ENCODE data around the gene ZNRD2.

The ZNRD2 gene

DNA sequence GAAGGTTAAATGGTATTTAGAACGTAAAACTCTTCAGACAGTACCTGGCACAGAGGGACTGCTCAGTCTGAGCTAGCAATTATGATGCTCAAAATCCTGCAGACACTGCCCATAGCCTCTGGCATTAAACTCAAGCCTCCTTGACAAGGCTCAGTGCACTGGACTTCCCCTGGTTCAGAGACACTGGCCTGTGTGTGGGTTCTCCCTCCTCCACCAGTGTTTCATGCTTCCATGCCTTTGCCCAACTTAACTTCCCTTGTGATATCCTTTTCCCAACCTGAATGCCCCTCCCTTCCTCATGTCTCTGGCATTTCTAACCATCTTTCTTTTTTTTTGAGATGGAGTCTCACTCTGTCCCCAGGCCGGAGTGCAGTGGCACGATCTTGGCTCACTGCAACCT lies 21.2 kb upstream of the ZNRD2 start:
- Histone ChIP-seq H3K36me3 (ENCODE audit: control insufficient read depth, insufficient read depth, low read length) (no peaks in the 10 kb centered on the region), H3K4me3 (ENCODE audit: low read depth, low read length) (no peak overlapping the region), H3K4me1 (ENCODE audit: control insufficient read depth, insufficient read depth, low read length) (peaks cover 4% of the 10 kb centered on the region; the same call in 1 of the 2 replicates), H3K9me3 (ENCODE audit: control insufficient read depth, insufficient read depth, low read length) (no peaks in the 10 kb centered on the region), H3K9ac (ENCODE audit: low read depth, low read length) (no peak overlapping the region), H3K27me3 (ENCODE audit: control insufficient read depth, insufficient read depth, low read length) (peaks cover 55% of the 10 kb centered on the region), H3K27ac (ENCODE audit: low read depth, low read length) (no peak overlapping the region)

DNA sequence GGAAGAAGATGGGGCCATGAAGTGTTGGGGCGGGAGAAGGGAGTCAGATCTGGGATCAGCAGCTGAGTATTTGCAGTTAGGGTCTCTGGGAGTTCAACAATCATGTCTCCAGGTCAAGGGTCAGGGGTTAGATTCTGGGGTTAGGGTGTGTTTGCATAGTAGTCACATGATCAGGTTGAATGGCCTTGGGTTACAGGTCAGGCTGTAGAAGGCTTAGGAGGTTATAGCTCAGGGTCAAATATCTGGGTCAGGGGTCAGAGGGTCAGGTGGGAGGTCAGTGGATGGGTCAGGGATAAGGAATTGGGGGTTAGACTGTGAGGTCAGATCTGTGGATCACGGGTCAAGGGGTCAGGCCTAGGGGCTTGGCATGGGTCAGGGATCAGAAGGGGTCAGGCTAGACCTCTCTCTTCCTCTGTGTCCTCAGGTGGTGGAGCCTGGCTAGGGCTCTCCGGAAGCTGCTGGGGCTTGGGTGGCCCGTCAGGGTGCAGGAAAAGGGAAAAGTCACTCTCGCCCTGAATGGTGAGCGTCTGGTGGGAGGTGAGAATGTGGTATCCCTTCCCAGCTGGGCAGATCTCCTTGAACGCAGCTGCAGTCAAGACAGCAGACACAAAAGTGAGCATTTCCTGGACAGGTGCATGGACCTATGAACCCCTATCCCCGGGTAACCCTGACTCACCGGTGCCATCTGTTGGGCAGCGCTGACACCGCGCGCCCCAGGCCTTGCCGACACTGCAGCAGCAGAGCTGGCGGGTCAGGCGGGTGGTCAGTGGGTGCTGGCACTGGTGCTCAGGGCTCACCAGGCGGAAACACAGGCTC lies 18.5 kb upstream of the ZNRD2 start:
- no peak overlapping the region for H3K9ac ChIP-seq (ENCODE audit: low read depth, low read length)
- peaks cover 2% of the 10 kb centered on the region; the same call in 1 of the 2 replicates for H3K4me1 ChIP-seq (ENCODE audit: control insufficient read depth, insufficient read depth, low read length)
- no peaks in the 10 kb centered on the region for H3K36me3 ChIP-seq (ENCODE audit: control insufficient read depth, insufficient read depth, low read length)
- H3K9me3 ChIP-seq (ENCODE audit: control insufficient read depth, insufficient read depth, low read length): no peaks in the 10 kb centered on the region
- H3K4me3 ChIP-seq (ENCODE audit: low read depth, low read length): no peak overlapping the region
- H3K27ac ChIP-seq (ENCODE audit: low read depth, low read length): no peak overlapping the region
- peaks cover 43% of the 10 kb centered on the region for H3K27me3 ChIP-seq (ENCODE audit: control insufficient read depth, insufficient read depth, low read length)

DNA sequence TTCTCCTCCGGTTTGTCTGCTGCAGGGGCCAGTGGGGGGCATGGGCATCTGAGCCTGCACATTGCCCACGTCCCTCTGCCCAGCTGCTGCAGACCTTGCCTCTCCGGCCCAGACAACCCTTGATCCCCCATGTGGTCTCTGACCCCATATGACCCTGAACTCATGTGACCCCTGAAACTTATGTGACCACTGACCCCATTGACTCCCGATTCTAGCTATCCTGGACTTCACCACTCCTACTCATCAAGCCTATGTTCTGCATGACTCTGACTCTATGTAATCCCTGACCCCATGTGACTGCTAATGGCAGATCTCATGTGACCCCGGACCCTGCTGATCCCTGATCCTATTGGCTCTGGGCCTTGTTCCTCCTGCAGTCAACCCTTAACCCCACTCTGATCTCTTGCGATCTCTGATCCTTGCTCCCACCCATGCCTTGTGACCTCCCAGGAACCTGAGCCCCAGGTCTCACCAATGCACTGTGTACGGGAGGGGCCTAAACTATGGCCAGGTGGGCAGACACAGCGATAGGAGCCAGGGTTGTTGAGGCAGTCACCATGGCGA lies 17.8 kb upstream of the ZNRD2 start:
- H3K36me3 ChIP-seq (ENCODE audit: control insufficient read depth, insufficient read depth, low read length): no peaks in the 10 kb centered on the region
- peaks cover 2% of the 10 kb centered on the region; the same call in 1 of the 2 replicates for H3K4me1 ChIP-seq (ENCODE audit: control insufficient read depth, insufficient read depth, low read length)
- no peaks in the 10 kb centered on the region for H3K9me3 ChIP-seq (ENCODE audit: control insufficient read depth, insufficient read depth, low read length)
- peaks cover 44% of the 10 kb centered on the region for H3K27me3 ChIP-seq (ENCODE audit: control insufficient read depth, insufficient read depth, low read length)
- H3K4me3 ChIP-seq (ENCODE audit: low read depth, low read length): no peak overlapping the region
- no peak overlapping the region for H3K9ac ChIP-seq (ENCODE audit: low read depth, low read length)
- H3K27ac ChIP-seq (ENCODE audit: low read depth, low read length): no peak overlapping the region

DNA sequence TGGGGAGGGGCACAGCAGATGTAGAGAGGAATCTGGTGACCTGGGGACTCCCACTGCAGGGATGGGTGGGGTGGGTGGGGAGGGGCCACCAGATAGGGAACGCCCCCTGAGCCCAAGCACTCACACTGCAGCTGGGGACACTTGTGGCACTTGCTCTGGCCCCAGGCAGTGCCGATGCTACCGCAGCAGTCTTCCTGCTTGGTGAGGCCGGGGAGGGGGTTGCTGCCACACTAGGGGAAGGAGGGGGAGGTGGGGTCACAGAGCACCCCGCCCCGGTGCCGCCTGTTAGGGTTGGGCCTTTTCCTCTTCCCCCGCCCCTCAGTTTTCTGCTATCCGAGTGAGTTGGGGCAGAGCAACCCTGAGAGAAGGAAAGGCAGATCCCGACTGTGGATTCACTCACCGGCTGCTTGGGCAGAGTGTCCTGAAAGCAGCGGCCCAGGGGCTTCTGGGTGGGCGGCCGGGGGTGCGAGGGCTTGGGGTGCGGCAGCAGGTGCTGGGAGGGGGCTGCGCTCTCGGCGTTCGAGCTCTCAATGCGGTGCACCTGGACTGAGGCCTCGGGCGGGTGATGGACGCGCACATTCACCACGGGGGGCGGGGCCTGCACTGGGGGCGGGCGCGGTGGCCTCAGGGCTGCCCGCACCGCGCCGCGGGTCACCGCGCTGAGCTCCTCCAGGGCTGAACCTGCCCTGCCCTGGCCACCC lies 16.8 kb upstream of the ZNRD2 start:
- Histone ChIP-seq H3K4me3 (ENCODE audit: low read depth, low read length) (peak overlapping the region; percentile 53), H3K9ac (ENCODE audit: low read depth, low read length) (no peak overlapping the region), H3K27ac (ENCODE audit: low read depth, low read length) (no peak overlapping the region), H3K9me3 (ENCODE audit: control insufficient read depth, insufficient read depth, low read length) (no peaks in the 10 kb centered on the region), H3K36me3 (ENCODE audit: control insufficient read depth, insufficient read depth, low read length) (no peaks in the 10 kb centered on the region), H3K27me3 (ENCODE audit: control insufficient read depth, insufficient read depth, low read length) (peaks cover 35% of the 10 kb centered on the region), H3K4me1 (ENCODE audit: control insufficient read depth, insufficient read depth, low read length) (peaks cover 2% of the 10 kb centered on the region; the same call in 1 of the 2 replicates)

DNA sequence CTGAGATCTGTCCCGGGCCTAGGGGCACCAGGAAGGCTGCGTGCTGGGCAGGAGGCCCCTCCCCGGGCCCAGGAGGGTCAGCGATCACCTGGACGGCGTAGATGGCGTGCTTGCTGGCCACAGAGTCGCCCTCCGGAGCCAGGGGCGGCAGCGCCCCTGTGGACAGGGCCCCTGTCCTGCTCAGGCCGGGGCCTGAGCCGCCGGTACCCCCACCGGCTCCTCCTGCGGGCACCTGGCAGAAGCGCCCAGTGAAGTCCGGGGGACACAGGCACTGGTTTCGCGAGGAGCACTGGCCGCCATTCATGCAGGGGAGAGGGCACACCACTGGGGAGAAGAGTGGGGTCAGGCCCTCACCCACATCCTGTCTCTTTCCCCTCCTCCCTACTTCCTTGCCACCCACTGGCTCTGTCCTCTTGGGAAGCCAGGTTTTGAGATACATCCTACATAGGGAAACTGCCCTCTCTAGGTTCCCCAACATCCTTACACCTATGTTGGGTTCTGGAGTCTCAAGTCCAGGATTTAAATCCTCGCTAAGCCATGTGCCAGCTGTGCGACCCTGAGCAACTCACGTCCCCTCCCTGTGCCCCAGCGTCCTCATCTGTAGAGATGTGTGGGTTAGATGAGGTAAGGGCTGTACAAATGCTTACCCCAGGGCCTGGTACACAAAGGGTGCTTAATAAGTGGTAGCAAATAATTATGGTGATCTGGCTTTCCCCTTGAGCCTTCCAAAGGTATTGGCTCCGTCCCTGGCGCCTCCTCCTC lies 16.0 kb upstream of the ZNRD2 start:
- Histone ChIP-seq H3K27ac (ENCODE audit: low read depth, low read length) (no peak overlapping the region), H3K9me3 (ENCODE audit: control insufficient read depth, insufficient read depth, low read length) (no peaks in the 10 kb centered on the region), H3K27me3 (ENCODE audit: control insufficient read depth, insufficient read depth, low read length) (peaks cover 34% of the 10 kb centered on the region), H3K4me3 (ENCODE audit: low read depth, low read length) (peak overlapping the region; percentile 53), H3K9ac (ENCODE audit: low read depth, low read length) (no peak overlapping the region), H3K4me1 (ENCODE audit: control insufficient read depth, insufficient read depth, low read length) (peaks cover 10% of the 10 kb centered on the region; the same call in 1 of the 2 replicates), H3K36me3 (ENCODE audit: control insufficient read depth, insufficient read depth, low read length) (no peaks in the 10 kb centered on the region)

DNA sequence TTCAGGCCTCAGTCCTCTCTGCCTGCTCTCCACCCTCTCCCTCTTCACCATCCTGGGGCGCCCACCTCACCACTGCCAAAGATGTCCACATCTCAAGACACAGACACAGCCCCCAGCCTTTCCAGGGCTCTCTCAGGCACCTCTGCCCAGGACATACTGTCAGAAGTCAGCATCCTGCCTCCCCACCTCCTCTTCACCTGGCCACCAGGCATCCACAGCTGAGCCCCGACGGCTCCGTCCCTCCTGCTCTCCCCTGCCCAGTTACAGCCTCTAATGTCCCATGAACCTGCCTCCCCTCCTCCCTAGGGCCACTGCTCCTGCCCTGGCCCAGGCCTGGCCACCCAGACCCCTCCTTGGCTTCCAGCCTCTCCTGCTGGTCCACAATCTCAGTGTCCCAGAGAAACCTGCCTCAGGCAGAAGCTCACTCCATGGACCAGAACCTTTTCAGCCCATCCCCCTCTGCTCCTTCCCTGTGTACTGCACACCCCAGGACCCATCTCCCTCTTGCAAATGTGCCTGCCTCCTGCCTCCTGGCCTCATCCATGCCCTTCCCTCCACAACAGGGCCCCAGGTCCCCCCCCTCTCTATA lies 15.3 kb upstream of the ZNRD2 start:
- H3K27me3 ChIP-seq (ENCODE audit: control insufficient read depth, insufficient read depth, low read length): peaks cover 41% of the 10 kb centered on the region
- H3K9me3 ChIP-seq (ENCODE audit: control insufficient read depth, insufficient read depth, low read length): no peaks in the 10 kb centered on the region
- H3K9ac ChIP-seq (ENCODE audit: low read depth, low read length): no peak overlapping the region
- no peaks in the 10 kb centered on the region for H3K36me3 ChIP-seq (ENCODE audit: control insufficient read depth, insufficient read depth, low read length)
- H3K27ac ChIP-seq (ENCODE audit: low read depth, low read length): no peak overlapping the region
- peaks cover 14% of the 10 kb centered on the region; the same call in 1 of the 2 replicates for H3K4me1 ChIP-seq (ENCODE audit: control insufficient read depth, insufficient read depth, low read length)
- no peak overlapping the region for H3K4me3 ChIP-seq (ENCODE audit: low read depth, low read length)

DNA sequence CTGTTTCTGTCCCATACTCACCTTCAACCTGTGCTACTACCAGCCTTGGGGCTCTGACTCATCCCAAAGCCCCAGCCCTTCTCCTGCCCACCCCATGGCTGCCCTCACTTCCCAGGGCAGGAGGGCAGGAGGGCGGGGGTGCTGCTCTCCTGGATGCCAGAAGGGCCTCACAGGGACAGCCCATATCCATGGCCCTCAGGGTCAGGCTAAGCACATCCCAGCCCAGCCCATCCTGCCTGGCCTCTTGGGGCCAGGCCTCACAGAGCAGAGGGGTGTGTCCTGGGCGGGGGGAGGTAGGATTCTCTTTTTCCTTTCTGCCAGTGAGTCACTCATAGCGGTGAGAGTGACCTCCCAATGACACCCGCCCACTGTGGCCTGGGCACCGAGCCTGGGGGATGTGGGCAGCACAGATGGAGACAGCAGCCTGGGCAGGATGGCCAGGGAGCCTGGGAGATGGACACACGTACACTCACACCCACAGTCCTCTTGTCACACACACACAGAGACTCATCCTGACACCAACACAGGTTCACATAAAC lies 14.5 kb upstream of the ZNRD2 start:
- H3K9ac ChIP-seq (ENCODE audit: low read depth, low read length): no peak overlapping the region
- H3K4me3 ChIP-seq (ENCODE audit: low read depth, low read length): no peak overlapping the region
- H3K27ac ChIP-seq (ENCODE audit: low read depth, low read length): no peak overlapping the region
- peaks cover 21% of the 10 kb centered on the region for H3K4me1 ChIP-seq (ENCODE audit: control insufficient read depth, insufficient read depth, low read length)
- H3K27me3 ChIP-seq (ENCODE audit: control insufficient read depth, insufficient read depth, low read length): peaks cover 47% of the 10 kb centered on the region
- no peaks in the 10 kb centered on the region for H3K9me3 ChIP-seq (ENCODE audit: control insufficient read depth, insufficient read depth, low read length)
- no peaks in the 10 kb centered on the region for H3K36me3 ChIP-seq (ENCODE audit: control insufficient read depth, insufficient read depth, low read length)

DNA sequence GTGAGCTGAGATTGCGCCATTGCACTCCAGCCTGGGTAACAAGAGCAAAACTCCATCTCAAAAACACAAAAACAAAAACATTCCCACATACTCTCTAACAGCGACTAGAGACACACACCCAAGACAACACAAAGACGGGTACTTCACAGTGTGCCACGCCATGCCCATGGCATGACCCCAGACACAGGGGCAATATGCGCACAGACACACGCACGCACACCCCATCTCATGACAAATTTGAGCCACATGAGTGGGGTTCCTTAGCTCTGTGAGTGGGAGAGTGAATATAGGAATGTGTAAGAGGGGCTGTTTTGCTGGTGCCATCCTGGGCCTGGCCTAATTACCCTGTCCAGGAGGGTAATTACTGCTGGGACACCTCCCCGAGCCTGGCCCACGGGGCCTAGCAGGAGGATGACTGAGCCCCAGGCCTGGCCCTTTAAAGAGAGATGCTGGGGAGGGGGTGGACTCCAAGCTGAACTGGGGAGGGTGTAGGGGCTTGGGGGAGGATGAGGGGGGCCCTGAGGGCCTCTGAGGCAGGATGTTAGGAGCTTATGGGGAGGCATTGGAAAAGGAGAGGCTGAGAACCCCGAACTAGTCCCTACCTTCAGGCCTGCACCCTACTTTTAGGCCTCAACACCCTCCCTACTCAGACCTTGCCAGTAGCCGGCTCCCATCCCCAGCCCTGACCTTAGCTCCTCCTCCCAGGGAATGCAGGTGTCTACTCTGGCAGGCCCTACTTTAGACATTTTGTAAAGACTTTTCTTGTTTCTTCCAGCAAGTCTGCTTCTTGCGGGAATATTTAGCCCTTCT lies 13.6 kb upstream of the ZNRD2 start:
- H3K27ac ChIP-seq (ENCODE audit: low read depth, low read length): no peak overlapping the region
- H3K9me3 ChIP-seq (ENCODE audit: control insufficient read depth, insufficient read depth, low read length): no peaks in the 10 kb centered on the region
- H3K27me3 ChIP-seq (ENCODE audit: control insufficient read depth, insufficient read depth, low read length): peaks cover 43% of the 10 kb centered on the region
- peaks cover 27% of the 10 kb centered on the region for H3K4me1 ChIP-seq (ENCODE audit: control insufficient read depth, insufficient read depth, low read length)
- no peak overlapping the region for H3K9ac ChIP-seq (ENCODE audit: low read depth, low read length)
- H3K36me3 ChIP-seq (ENCODE audit: control insufficient read depth, insufficient read depth, low read length): no peaks in the 10 kb centered on the region
- no peak overlapping the region for H3K4me3 ChIP-seq (ENCODE audit: low read depth, low read length)

DNA sequence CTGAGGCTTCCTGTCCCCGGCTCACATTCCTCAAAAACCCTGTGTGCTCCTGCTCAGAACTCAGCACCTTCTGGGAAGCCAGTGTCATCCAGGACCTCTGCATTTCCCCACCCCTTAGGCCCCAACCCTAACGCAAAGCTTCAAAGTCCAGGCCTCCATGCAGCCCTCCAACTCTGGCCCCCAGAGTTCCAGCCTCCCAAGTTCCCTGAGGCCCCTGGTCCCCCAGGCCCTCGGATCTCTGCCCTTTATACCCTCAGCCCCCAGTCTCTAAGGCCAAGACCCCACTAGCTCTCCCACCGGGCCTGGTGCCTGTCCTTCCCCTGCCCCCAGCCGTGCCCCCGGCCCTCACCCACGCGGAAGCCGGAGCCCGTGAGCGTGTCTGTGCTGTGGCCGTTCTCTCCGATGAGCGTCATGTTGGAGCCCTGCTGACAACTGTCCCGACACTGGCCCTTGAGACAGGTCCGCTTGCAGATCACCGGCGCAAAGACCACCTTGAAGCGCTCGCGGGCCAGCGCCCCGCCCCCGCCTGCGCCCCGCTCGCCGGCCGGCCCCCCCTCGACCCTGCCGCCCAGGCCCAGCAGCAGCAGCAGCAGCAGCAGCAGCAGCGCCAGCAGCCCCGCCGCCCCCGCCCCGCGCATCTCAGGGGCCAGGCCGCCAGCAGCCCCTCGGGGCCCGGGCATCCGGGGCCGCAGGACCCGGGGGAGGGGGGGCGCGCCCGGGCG lies 12.8 kb upstream of the ZNRD2 start:
- H3K9me3 ChIP-seq (ENCODE audit: control insufficient read depth, insufficient read depth, low read length): no peaks in the 10 kb centered on the region
- no peak overlapping the region for H3K9ac ChIP-seq (ENCODE audit: low read depth, low read length)
- peaks cover 43% of the 10 kb centered on the region for H3K27me3 ChIP-seq (ENCODE audit: control insufficient read depth, insufficient read depth, low read length)
- no peaks in the 10 kb centered on the region for H3K36me3 ChIP-seq (ENCODE audit: control insufficient read depth, insufficient read depth, low read length)
- H3K4me1 ChIP-seq (ENCODE audit: control insufficient read depth, insufficient read depth, low read length): peaks cover 27% of the 10 kb centered on the region
- no peak overlapping the region for H3K27ac ChIP-seq (ENCODE audit: low read depth, low read length)
- peak overlapping the region; percentile 62; the same call in 1 of the 2 replicates for H3K4me3 ChIP-seq (ENCODE audit: low read depth, low read length)
